Liver (tissue), 9 donors: Measurements from ENCODE around the gene CA10. TPM values are rescaled to one million over a fixed set of nuclear protein-coding genes. Genes with fewer than 3 reads are reported as not detected.

Source experiments
- DNase-seq: peaks from one replicate; pipeline ENCODE4 v3.0.0-alpha.2; 2017; ENCODE audit warnings: low spot score
- H3K27ac ChIP-seq, 2 donors: one replicate each; pipeline ENCODE4 v1.7.0; 2013; ENCODE audit warnings: inconsistent platforms in 2 of 2, low read length in 2 of 2, control low read depth in 1 of 2, low read depth in 1 of 2, mild to moderate bottlenecking in 1 of 2
- H3K27me3 ChIP-seq, 4 donors: one replicate each; pipeline versions ENCODE4 v1.6.1 to v1.7.0; 2013; ENCODE audit warnings: low read length in 3 of 4, inconsistent platforms in 1 of 4, mild to moderate bottlenecking in 1 of 4, moderate library complexity in 1 of 4; ENCODE audit not compliant: control insufficient read depth in 4 of 4, insufficient read depth in 4 of 4
- H3K36me3 ChIP-seq, 4 donors: one replicate each; pipeline versions ENCODE4 v1.6.1 to v1.7.0; 2013; ENCODE audit warnings: low read length in 3 of 4, mild to moderate bottlenecking in 3 of 4, low read depth in 1 of 4, moderate library complexity in 1 of 4; ENCODE audit not compliant: control insufficient read depth in 4 of 4, insufficient read depth in 3 of 4
- H3K4me1 ChIP-seq, 4 donors: one replicate each; pipeline versions ENCODE4 v1.6.1 to v1.7.0; 2013; ENCODE audit warnings: low read length in 3 of 4, mild to moderate bottlenecking in 3 of 4, moderate library complexity in 1 of 4; ENCODE audit not compliant: control insufficient read depth in 4 of 4, insufficient read depth in 4 of 4
- H3K4me3 ChIP-seq, 3 donors: one replicate each; pipeline versions ENCODE4 v1.6.1 to v1.7.0; 2013; ENCODE audit warnings: low read length in 3 of 3, control low read depth in 1 of 3, low read depth in 1 of 3, mild to moderate bottlenecking in 1 of 3
- H3K9ac ChIP-seq, 2 donors: one replicate each; pipeline ENCODE4 v1.7.0; 2013; ENCODE audit warnings: low read length in 2 of 2, mild to moderate bottlenecking in 2 of 2, moderate library complexity in 2 of 2, control low read depth in 1 of 2, low read depth in 1 of 2
- H3K9me3 ChIP-seq, 4 donors: one replicate each; pipeline versions ENCODE4 v1.6.1 to v1.7.0; 2013; ENCODE audit warnings: low read length in 3 of 4; ENCODE audit not compliant: control insufficient read depth in 4 of 4
- EGR1 ChIP-seq, 2 donors: IDR thresholded peaks; 2 replicates each; pipeline ENCODE4 v1.6.1; 2016 to 2018; ENCODE audit warnings: antibody characterized with exemption in 2 of 2, low read depth in 2 of 2
- HNF4A ChIP-seq, 2 donors: conservative IDR thresholded peaks; 2 replicates each; pipeline ENCODE4 v1.6.1; 2016; ENCODE audit warnings: antibody characterized with exemption in 2 of 2, mild to moderate bottlenecking in 2 of 2
- HNF4G ChIP-seq: IDR thresholded peaks from 2 replicates; pipeline ENCODE4 v1.6.1; 2016; ENCODE audit warnings: antibody characterized with exemption
- NR2F2 ChIP-seq: IDR thresholded peaks from 2 replicates; pipeline ENCODE4 v1.6.1; 2016; ENCODE audit warnings: antibody characterized with exemption
- RXRA ChIP-seq, 2 donors: IDR thresholded peaks; 2 replicates each; pipeline ENCODE4 v1.6.1; 2017 to 2018; ENCODE audit warnings: antibody characterized with exemption in 2 of 2, mild to moderate bottlenecking in 1 of 2
- TAF1 ChIP-seq: conservative IDR thresholded peaks from 2 replicates; pipeline ENCODE4 v1.6.1; 2016; ENCODE audit warnings: antibody characterized with exemption, mild to moderate bottlenecking
- WGBS: extraction: QIAGEN DNeasy Blood & Tissue Kit; methylation state at CpG from one replicate; pipeline ENCODE4 v1.1.7; 2013; 5-methylcytosine and 5-hydroxymethylcytosine counted together
- polyA plus RNA-seq, 2 donors: library from polyadenylated mRNA; stranded (reverse) in 1 of 2; unstranded in 1 of 2; fragments of 200-250 nt in 1 of 2; fragments of >200 nt in 1 of 2; fragmentation: Nextera tagmentation in 1 of 2; extraction: Ambion mirVana in 1 of 2; gene quantifications; one replicate each; pipeline versions ENCODE4 v1.2.1 to v1.2.3, GENCODE V29; 2013 to 2015
- total RNA-seq, 2 donors: library from RNA; depleted of rRNA; stranded (reverse); fragments of >200 nt; gene quantifications; one replicate each; pipeline ENCODE4 v1.2.3, GENCODE V29; 2014
- TF ChIP-seq, protein P1 (sequence below): IDR thresholded peaks from 2 replicates; pipeline ENCODE4 v1.6.1; 2016; ENCODE audit warnings: antibody characterized with exemption
- TF ChIP-seq, protein P2 (sequence below): IDR thresholded peaks from 2 replicates; pipeline ENCODE4 v1.6.1; 2016; ENCODE audit warnings: antibody characterized with exemption
- TF ChIP-seq, protein P3 (sequence below): IDR thresholded peaks from 2 replicates; pipeline ENCODE4 v1.6.1; 2016; ENCODE audit warnings: antibody characterized with exemption, mild to moderate bottlenecking
- TF ChIP-seq, protein P4 (sequence below): fragments of 150-350 bp; IDR thresholded peaks from 2 replicates; pipeline ENCODE4 v1.5.1; 2017; ENCODE audit warnings: improper control_type of control experiment, low read depth, low read length; ENCODE audit not compliant: missing input control
- donor health status: healthy.
- donor health status: healthy.
- donor health status: healthy.
- donor health status: healthy.
- donor health status: healthy.

The CA10 gene
- total and polyA plus RNA-seq, 4 donors: 0.05 TPM; not detected in 3

DNA sequence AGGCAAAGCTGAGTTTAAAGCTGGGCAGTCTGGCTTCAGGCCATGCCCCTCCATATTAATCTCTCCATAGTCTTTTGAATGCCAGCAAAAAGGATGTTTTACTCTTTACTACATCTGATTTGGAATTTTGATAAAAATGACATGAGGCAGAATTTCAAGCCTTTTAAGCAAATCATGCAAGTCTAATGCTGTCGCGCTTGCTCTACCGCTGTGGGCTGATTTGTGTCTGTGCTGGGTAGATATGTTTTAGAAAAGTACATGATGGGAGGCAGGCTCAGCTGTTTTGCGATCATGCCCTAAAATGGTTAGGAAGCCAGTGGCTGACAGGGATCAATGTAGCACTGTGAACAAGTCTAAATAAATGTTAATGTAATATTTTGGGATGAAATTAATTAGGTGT lies 311.9 kb downstream of the CA10 start:
- H3K4me1 ChIP-seq: no peaks in the 10 kb centered on the region
- H3K27ac ChIP-seq: no peak overlapping the region
- H3K36me3 ChIP-seq: no peaks in the 10 kb centered on the region
- H3K9me3 ChIP-seq: no peaks in the 10 kb centered on the region
- 90% methylated on average over 4 of the region's 4 CpGs for WGBS
- no peak for DNase-seq
- TF ChIP-seq, protein P1, sequence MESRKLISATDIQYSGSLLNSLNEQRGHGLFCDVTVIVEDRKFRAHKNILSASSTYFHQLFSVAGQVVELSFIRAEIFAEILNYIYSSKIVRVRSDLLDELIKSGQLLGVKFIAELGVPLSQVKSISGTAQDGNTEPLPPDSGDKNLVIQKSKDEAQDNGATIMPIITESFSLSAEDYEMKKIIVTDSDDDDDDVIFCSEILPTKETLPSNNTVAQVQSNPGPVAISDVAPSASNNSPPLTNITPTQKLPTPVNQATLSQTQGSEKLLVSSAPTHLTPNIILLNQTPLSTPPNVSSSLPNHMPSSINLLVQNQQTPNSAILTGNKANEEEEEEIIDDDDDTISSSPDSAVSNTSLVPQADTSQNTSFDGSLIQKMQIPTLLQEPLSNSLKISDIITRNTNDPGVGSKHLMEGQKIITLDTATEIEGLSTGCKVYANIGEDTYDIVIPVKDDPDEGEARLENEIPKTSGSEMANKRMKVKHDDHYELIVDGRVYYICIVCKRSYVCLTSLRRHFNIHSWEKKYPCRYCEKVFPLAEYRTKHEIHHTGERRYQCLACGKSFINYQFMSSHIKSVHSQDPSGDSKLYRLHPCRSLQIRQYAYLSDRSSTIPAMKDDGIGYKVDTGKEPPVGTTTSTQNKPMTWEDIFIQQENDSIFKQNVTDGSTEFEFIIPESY: no peak
- TF ChIP-seq EGR1 (IDR thresholded peaks at IDR 0.05; ENCODE audit: low read depth in 2 of 2) (no peak), NR2F2 (no peak), HNF4A (conservative IDR thresholded peaks at IDR 0.05) (no peak)
- TF ChIP-seq, protein P2, sequence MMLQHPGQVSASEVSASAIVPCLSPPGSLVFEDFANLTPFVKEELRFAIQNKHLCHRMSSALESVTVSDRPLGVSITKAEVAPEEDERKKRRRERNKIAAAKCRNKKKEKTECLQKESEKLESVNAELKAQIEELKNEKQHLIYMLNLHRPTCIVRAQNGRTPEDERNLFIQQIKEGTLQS: no peak
- TF ChIP-seq, protein P3, sequence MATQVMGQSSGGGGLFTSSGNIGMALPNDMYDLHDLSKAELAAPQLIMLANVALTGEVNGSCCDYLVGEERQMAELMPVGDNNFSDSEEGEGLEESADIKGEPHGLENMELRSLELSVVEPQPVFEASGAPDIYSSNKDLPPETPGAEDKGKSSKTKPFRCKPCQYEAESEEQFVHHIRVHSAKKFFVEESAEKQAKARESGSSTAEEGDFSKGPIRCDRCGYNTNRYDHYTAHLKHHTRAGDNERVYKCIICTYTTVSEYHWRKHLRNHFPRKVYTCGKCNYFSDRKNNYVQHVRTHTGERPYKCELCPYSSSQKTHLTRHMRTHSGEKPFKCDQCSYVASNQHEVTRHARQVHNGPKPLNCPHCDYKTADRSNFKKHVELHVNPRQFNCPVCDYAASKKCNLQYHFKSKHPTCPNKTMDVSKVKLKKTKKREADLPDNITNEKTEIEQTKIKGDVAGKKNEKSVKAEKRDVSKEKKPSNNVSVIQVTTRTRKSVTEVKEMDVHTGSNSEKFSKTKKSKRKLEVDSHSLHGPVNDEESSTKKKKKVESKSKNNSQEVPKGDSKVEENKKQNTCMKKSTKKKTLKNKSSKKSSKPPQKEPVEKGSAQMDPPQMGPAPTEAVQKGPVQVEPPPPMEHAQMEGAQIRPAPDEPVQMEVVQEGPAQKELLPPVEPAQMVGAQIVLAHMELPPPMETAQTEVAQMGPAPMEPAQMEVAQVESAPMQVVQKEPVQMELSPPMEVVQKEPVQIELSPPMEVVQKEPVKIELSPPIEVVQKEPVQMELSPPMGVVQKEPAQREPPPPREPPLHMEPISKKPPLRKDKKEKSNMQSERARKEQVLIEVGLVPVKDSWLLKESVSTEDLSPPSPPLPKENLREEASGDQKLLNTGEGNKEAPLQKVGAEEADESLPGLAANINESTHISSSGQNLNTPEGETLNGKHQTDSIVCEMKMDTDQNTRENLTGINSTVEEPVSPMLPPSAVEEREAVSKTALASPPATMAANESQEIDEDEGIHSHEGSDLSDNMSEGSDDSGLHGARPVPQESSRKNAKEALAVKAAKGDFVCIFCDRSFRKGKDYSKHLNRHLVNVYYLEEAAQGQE: no peak
- no peak overlapping the region for H3K9ac ChIP-seq
- peaks cover 0 to 4% (median 2%) of the 10 kb centered on the region in 4 donors for H3K27me3 ChIP-seq
- no peak overlapping the region for H3K4me3 ChIP-seq

DNA sequence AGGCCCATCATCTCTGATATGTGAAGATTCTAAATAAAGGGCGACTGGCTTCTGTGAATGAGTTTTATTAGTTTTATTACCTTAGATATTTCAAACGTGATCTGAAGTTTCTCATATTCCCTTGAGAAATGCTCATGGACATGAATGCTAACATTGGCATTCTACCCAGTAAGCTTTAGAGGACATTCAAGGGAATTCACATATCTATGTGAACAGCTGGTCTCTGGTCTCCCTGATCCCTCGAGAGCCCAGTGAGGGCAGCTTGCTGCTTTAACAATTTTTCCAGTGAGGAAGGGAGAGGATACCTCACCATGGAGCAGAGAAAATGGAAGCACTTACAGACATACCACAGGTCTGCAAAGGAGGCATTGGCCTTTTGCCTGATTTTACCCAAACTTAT lies 312.7 kb downstream of the CA10 start:
- no peak overlapping the region for H3K9ac ChIP-seq
- no peak overlapping the region for H3K4me3 ChIP-seq
- no peaks in the 10 kb centered on the region for H3K4me1 ChIP-seq
- H3K9me3 ChIP-seq: no peaks in the 10 kb centered on the region
- 45% methylated on average over 3 of the region's 3 CpGs for WGBS
- H3K27ac ChIP-seq: no peak overlapping the region
- no peak for TF ChIP-seq HNF4G
- TF ChIP-seq, protein P2: no peak
- TF ChIP-seq, protein P1: no peak
- no peak for DNase-seq
- H3K36me3 ChIP-seq: no peaks in the 10 kb centered on the region
- peaks cover 0 to 4% (median 2%) of the 10 kb centered on the region in 4 donors for H3K27me3 ChIP-seq

DNA sequence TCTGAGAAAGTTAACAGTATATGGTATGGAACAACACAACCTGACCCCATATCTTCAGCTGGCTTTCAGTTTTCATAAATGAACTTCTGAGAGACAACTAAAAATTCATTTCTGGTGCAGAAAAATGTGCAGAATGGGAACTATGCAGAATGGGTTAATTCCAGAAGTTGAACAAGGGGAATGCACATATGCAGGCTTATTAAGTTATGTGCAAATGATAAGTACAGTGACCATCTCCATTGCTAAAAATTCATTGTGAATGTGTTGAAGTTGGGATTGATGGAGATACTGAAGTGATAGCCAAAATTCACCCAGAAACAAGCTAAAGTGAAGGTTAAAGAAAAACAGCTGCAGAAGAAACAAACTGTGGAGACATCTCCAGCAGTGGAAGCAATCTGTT lies 315.8 kb downstream of the CA10 start:
- DNase-seq: no peak
- no peak overlapping the region for H3K27ac ChIP-seq
- no peak overlapping the region for H3K4me3 ChIP-seq
- no peak overlapping the region for H3K9ac ChIP-seq
- H3K27me3 ChIP-seq: peaks cover 0 to 8% (median 0%) of the 10 kb centered on the region in 4 donors
- no peaks in the 10 kb centered on the region for H3K4me1 ChIP-seq
- no peaks in the 10 kb centered on the region for H3K36me3 ChIP-seq
- no peaks in the 10 kb centered on the region for H3K9me3 ChIP-seq
- TF ChIP-seq, protein P1: no peak
- TF ChIP-seq, protein P4, sequence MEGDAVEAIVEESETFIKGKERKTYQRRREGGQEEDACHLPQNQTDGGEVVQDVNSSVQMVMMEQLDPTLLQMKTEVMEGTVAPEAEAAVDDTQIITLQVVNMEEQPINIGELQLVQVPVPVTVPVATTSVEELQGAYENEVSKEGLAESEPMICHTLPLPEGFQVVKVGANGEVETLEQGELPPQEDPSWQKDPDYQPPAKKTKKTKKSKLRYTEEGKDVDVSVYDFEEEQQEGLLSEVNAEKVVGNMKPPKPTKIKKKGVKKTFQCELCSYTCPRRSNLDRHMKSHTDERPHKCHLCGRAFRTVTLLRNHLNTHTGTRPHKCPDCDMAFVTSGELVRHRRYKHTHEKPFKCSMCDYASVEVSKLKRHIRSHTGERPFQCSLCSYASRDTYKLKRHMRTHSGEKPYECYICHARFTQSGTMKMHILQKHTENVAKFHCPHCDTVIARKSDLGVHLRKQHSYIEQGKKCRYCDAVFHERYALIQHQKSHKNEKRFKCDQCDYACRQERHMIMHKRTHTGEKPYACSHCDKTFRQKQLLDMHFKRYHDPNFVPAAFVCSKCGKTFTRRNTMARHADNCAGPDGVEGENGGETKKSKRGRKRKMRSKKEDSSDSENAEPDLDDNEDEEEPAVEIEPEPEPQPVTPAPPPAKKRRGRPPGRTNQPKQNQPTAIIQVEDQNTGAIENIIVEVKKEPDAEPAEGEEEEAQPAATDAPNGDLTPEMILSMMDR: no peak
- no peak for TF ChIP-seq RXRA (IDR thresholded peaks at IDR 0.05)
- TF ChIP-seq NR2F2: no peak
- no peak for TF ChIP-seq HNF4G
- TF ChIP-seq, protein P2: no peak
- no peak for TF ChIP-seq TAF1
